Osteoblast (primary cell): ENCODE measurements around the gene UCHL3. TPM values are rescaled to one million over a fixed set of nuclear protein-coding genes. Genes with fewer than 3 reads are reported as not detected.

ENCODE experiments used
- DNase-seq: peaks from one replicate; pipeline ENCODE4 v3.0.0; 2011; ENCODE audit warnings: low spot score, mixed read lengths; ENCODE audit not compliant: insufficient read length; ENCODE audit errors: missing footprints
- H2AFZ ChIP-seq: 2 replicates; pipeline ENCODE4 v1.6.0; 2011; ENCODE audit warnings: mild to moderate bottlenecking, low read length
- H3K27ac ChIP-seq: 2 replicates; pipeline ENCODE4 v1.5.1; 2011; ENCODE audit warnings: mild to moderate bottlenecking, low read depth, low read length, moderate library complexity
- H3K27me3 ChIP-seq: 2 replicates; pipeline ENCODE4 v1.6.0; 2012; ENCODE audit warnings: mild to moderate bottlenecking, control low read depth, inconsistent platforms, low read length, moderate library complexity; ENCODE audit not compliant: insufficient read depth
- H3K36me3 ChIP-seq: 2 replicates; pipeline ENCODE4 v1.5.1; 2011; ENCODE audit warnings: mild to moderate bottlenecking, low read length, control low read depth, moderate library complexity; ENCODE audit not compliant: insufficient read depth
- H3K4me1 ChIP-seq: 2 replicates; pipeline ENCODE4 v1.5.1; 2011; ENCODE audit warnings: mild to moderate bottlenecking, low read length, control low read depth, moderate library complexity; ENCODE audit not compliant: insufficient read depth
- H3K4me2 ChIP-seq: 2 replicates; pipeline ENCODE4 v1.6.0; 2011; ENCODE audit warnings: mild to moderate bottlenecking, low read length; ENCODE audit not compliant: insufficient read depth
- H3K4me3 ChIP-seq: fragments of 200-600 bp; sonication (generic); 3 replicates; pipeline ENCODE4 v1.5.1; 2012; ENCODE audit warnings: mild to moderate bottlenecking, low read length, inconsistent platforms; ENCODE audit not compliant: insufficient read depth
- H3K79me2 ChIP-seq: 2 replicates; pipeline ENCODE4 v1.6.0; 2012; ENCODE audit warnings: mild to moderate bottlenecking, low read length, control low read depth, inconsistent platforms; ENCODE audit not compliant: insufficient read depth
- H3K9me3 ChIP-seq: 2 replicates; pipeline ENCODE4 v1.5.1; 2011; ENCODE audit warnings: low read depth, low read length, control low read depth
- H4K20me1 ChIP-seq: 2 replicates; pipeline ENCODE4 v1.6.0; 2012; ENCODE audit warnings: mild to moderate bottlenecking, low read length, control low read depth; ENCODE audit not compliant: insufficient read depth
- CTCF ChIP-seq: IDR thresholded peaks from 2 replicates; pipeline ENCODE4 v1.5.1; 2011; ENCODE audit warnings: mild to moderate bottlenecking, low read depth, low read length, moderate library complexity; ENCODE audit errors: extremely low read depth
- total RNA-seq: library from RNA; depleted of rRNA; stranded (reverse); fragments of >200 nt; gene quantifications from 2 replicates; pipeline ENCODE4 v1.2.3, GENCODE V29; 2012

The UCHL3 gene
- total RNA-seq, 1 donor: 15.6 TPM

- H3K27me3 ChIP-seq: no peaks in the 10 kb centered on the region
- H3K27ac ChIP-seq: no peak overlapping the region
- no peak for TF ChIP-seq CTCF
- H3K9me3 ChIP-seq: no peaks in the 10 kb centered on the region
- no peak overlapping the region for H3K4me2 ChIP-seq
- no peak overlapping the region for H3K4me3 ChIP-seq
- no peaks in the 10 kb centered on the region for H4K20me1 ChIP-seq
- H3K36me3 ChIP-seq: peaks cover 8% of the 10 kb centered on the region
- H3K79me2 ChIP-seq: no peaks in the 10 kb centered on the region
- peaks cover 13% of the 10 kb centered on the region for H3K4me1 ChIP-seq
- no peak overlapping the region for H2AFZ ChIP-seq
- no peak for DNase-seq
Measured at GRCh38 chr13:75596657-75597182, 47.1 kb downstream of the UCHL3 start.

- no peak for DNase-seq
- H3K4me3 ChIP-seq: no peak overlapping the region
- H3K36me3 ChIP-seq: peaks cover 16% of the 10 kb centered on the region
- no peak for TF ChIP-seq CTCF
- no peaks in the 10 kb centered on the region for H3K9me3 ChIP-seq
- H3K27ac ChIP-seq: no peak overlapping the region
- H3K27me3 ChIP-seq: no peaks in the 10 kb centered on the region
- peaks cover 13% of the 10 kb centered on the region for H3K4me1 ChIP-seq
- H3K79me2 ChIP-seq: no peaks in the 10 kb centered on the region
- H3K4me2 ChIP-seq: no peak overlapping the region
- H2AFZ ChIP-seq: no peak overlapping the region
- H4K20me1 ChIP-seq: no peaks in the 10 kb centered on the region
Measured at GRCh38 chr13:75600371-75600770, 50.8 kb downstream of the UCHL3 start.

- H3K4me2 ChIP-seq: no peak overlapping the region
- H3K27me3 ChIP-seq: no peaks in the 10 kb centered on the region
- H3K4me1 ChIP-seq: peaks cover 5% of the 10 kb centered on the region
- H2AFZ ChIP-seq: no peak overlapping the region
- no peak overlapping the region for H3K4me3 ChIP-seq
- H3K9me3 ChIP-seq: no peaks in the 10 kb centered on the region
- no peak for TF ChIP-seq CTCF
- no peak overlapping the region for H3K27ac ChIP-seq
- H3K79me2 ChIP-seq: no peaks in the 10 kb centered on the region
- no peak for DNase-seq
- no peaks in the 10 kb centered on the region for H4K20me1 ChIP-seq
- peaks cover 35% of the 10 kb centered on the region for H3K36me3 ChIP-seq
Measured at GRCh38 chr13:75603038-75603437, 53.4 kb downstream of the UCHL3 start.

GRCh38 chr13:75607447-75607846 is 57.9 kb downstream of the UCHL3 start:
- H3K27ac ChIP-seq: no peak overlapping the region
- H3K79me2 ChIP-seq: no peaks in the 10 kb centered on the region
- TF ChIP-seq CTCF: no peak
- no peaks in the 10 kb centered on the region for H4K20me1 ChIP-seq
- no peaks in the 10 kb centered on the region for H3K9me3 ChIP-seq
- H3K4me3 ChIP-seq: no peak overlapping the region
- no peaks in the 10 kb centered on the region for H3K4me1 ChIP-seq
- no peaks in the 10 kb centered on the region for H3K27me3 ChIP-seq
- H3K4me2 ChIP-seq: no peak overlapping the region
- peaks cover 37% of the 10 kb centered on the region for H3K36me3 ChIP-seq
- no peak overlapping the region for H2AFZ ChIP-seq
- DNase-seq: no peak
